ENCODE data around the gene ZFAND3. TPM values are rescaled to one million over a fixed set of nuclear protein-coding genes. Genes with fewer than 3 reads are reported as not detected.

ZFAND3 gene
- total RNA-seq, 4 donors from 2014 or later = 45.0 to 55.2 (median 49.5) TPM

DNA sequence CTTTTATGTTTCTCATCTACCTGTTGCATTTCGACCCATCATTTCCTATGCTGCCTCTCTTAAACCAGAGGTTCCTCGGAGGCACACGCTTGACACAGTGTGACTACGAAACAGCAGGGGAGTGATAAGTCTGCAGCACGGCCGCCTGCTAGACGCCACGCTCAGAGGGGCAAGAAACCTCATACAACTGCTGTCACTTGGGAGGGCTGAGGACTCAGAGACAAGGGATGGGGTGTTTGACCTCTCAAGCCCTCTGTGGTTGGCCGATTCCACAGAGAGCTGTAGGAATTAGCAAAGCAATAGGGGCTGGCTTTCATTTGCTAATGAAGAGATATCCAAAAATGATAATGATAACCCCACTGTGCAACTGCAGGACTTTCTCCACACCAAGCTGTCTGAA lies 372.5 kb downstream of the ZFAND3 start:
- intact Hi-C loops (cut with DNase I; ENCODE audit: low total_unique reads) = no loop called here
- Histone ChIP-seq H3K27ac (no peak overlapping the region), H3K27me3 (no peaks in the 10 kb centered on the region), H3K36me3 (no peaks in the 10 kb centered on the region), H3K4me1 (no peaks in the 10 kb centered on the region), H3K9me3 (no peaks in the 10 kb centered on the region), H3K4me3 (no peak overlapping the region)
- no peak for TF ChIP-seq POLR2A (IDR thresholded peaks at IDR 0.05)
- TF ChIP-seq, protein P1, sequence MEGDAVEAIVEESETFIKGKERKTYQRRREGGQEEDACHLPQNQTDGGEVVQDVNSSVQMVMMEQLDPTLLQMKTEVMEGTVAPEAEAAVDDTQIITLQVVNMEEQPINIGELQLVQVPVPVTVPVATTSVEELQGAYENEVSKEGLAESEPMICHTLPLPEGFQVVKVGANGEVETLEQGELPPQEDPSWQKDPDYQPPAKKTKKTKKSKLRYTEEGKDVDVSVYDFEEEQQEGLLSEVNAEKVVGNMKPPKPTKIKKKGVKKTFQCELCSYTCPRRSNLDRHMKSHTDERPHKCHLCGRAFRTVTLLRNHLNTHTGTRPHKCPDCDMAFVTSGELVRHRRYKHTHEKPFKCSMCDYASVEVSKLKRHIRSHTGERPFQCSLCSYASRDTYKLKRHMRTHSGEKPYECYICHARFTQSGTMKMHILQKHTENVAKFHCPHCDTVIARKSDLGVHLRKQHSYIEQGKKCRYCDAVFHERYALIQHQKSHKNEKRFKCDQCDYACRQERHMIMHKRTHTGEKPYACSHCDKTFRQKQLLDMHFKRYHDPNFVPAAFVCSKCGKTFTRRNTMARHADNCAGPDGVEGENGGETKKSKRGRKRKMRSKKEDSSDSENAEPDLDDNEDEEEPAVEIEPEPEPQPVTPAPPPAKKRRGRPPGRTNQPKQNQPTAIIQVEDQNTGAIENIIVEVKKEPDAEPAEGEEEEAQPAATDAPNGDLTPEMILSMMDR (IDR thresholded peaks at IDR 0.05 in 4 of 5, conservative IDR thresholded peaks at IDR 0.05 in 1 of 5) = no peak
- ATAC-seq (no peak), DNase-seq (no peak)
- in situ Hi-C loops (cut with MboI; ENCODE audit: low sequenced_read_pairs in 4 of 4) = loop anchor here in 1 of 4 donors (25.0 kb wide), 1 partner anchor 295 kb away; no protein-coding TSS in a partner anchor

DNA sequence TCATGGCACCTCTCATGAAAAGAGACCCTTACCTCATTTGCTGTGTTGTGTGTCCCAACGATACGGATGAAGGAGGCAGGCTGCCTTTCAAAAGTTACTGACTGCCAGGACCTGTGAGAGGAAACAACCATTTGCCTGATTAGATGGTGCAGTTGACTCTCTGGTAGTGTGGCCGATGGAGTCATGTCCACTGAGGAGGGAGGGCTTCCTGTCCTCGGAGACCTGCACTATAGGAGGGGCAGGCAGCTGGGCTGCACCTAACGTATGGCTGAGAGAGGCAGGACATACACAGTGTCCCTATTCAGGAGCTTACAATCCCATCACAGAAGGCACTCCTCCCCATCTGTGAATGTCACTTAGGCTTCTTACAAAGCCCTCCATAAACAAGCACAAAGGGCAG lies 373.0 kb downstream of the ZFAND3 start:
- H3K27me3 ChIP-seq = no peaks in the 10 kb centered on the region
- no peak for DNase-seq
- no peaks in the 10 kb centered on the region for H3K36me3 ChIP-seq
- no peaks in the 10 kb centered on the region for H3K4me1 ChIP-seq
- TF ChIP-seq POLR2A (IDR thresholded peaks at IDR 0.05) = no peak
- TF ChIP-seq, protein P1 (IDR thresholded peaks at IDR 0.05 in 4 of 5, conservative IDR thresholded peaks at IDR 0.05 in 1 of 5) = no peak
- H3K9me3 ChIP-seq = no peaks in the 10 kb centered on the region
- intact Hi-C loops (cut with DNase I; ENCODE audit: low total_unique reads) = no loop called here
- in situ Hi-C loops (cut with MboI; ENCODE audit: low sequenced_read_pairs in 4 of 4) = loop anchor here in 1 of 4 donors (25.0 kb wide), 1 partner anchor 295 kb away; no protein-coding TSS in a partner anchor
- no peak for ATAC-seq
- H3K27ac ChIP-seq = no peak overlapping the region
- H3K4me3 ChIP-seq = no peak overlapping the region

DNA sequence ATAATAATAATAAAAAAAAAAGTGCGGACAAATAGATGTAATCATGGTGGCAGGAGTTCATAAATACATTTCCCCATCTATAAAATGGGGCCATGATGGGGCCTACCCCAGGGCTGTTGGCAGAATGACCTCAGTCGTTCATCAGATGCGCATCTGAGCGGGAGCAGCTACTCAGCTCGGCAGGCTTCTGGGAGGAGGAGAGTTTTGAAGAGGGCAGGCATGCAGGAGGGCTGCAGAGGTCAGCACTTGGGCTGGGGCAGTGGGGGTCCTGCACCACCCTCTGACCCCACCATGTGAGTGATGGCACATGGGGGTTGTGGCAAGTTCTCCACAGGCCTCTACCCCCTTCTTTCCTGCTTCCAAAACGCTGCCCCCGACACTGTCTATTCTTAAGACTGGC lies 373.5 kb downstream of the ZFAND3 start:
- Histone ChIP-seq H3K4me3 (no peak overlapping the region), H3K4me1 (no peaks in the 10 kb centered on the region), H3K36me3 (no peaks in the 10 kb centered on the region), H3K27ac (no peak overlapping the region), H3K27me3 (no peaks in the 10 kb centered on the region), H3K9me3 (no peaks in the 10 kb centered on the region)
- ATAC-seq (no peak), DNase-seq (no peak)
- TF ChIP-seq POLR2A (IDR thresholded peaks at IDR 0.05) = no peak
- TF ChIP-seq, protein P1 (IDR thresholded peaks at IDR 0.05 in 4 of 5, conservative IDR thresholded peaks at IDR 0.05 in 1 of 5) = no peak
- in situ Hi-C loops (cut with MboI; ENCODE audit: low sequenced_read_pairs in 4 of 4) (loop anchor here in 1 of 4 donors (25.0 kb wide), 1 partner anchor 294 kb away; no protein-coding TSS in a partner anchor), intact Hi-C loops (cut with DNase I; ENCODE audit: low total_unique reads) (no loop called here)

DNA sequence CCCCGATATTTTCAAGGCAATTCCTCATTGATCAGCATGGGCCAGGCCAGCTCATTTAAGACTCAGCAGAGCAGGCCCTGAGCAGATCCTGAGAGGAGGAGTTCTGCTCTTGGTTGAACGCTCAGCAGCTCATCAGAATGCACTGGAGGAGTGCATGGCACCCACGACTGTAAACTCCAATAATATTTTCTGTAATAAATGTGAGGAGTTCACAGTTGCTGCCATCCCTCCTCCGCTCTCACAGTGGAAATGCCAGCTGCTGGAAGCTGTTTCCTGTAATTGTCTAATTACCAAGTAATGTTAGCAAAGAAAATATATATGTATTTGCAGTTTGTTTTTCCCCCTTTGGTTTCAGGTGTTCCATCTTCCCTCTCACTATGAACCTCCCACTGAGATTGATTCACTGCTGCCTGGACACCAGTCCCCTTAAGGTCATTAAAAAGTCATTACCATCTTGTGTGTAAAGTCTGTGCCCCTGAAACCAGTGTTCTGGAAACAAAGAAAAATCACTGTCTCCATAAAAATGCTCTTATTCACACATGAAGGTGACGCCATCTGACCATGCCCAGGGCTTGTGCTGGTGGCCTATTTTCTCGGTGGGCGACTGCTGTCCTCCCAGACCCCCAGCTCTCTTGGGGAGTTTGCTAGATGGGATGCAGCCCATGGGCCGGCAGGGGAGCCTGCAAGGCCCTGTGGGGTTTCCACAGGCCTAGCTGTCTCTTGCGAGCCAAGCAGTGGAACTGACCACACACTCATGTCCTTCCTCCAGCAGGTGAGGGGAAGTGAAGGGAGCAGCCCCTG lies 374.2 kb downstream of the ZFAND3 start:
- H3K27ac ChIP-seq = no peak overlapping the region
- H3K4me1 ChIP-seq = no peaks in the 10 kb centered on the region
- TF ChIP-seq, protein P1 (IDR thresholded peaks at IDR 0.05 in 4 of 5, conservative IDR thresholded peaks at IDR 0.05 in 1 of 5) = no peak
- TF ChIP-seq POLR2A (IDR thresholded peaks at IDR 0.05) = no peak
- no peaks in the 10 kb centered on the region for H3K27me3 ChIP-seq
- no peak overlapping the region for H3K4me3 ChIP-seq
- H3K9me3 ChIP-seq = no peaks in the 10 kb centered on the region
- in situ Hi-C loops (cut with MboI; ENCODE audit: low sequenced_read_pairs in 4 of 4) (loop anchor here in 1 of 4 donors (25.0 kb wide), 1 partner anchor 294 kb away; no protein-coding TSS in a partner anchor), intact Hi-C loops (cut with DNase I; ENCODE audit: low total_unique reads) (no loop called here)
- H3K36me3 ChIP-seq = no peaks in the 10 kb centered on the region
- ATAC-seq (no peak), DNase-seq (no peak)

All from gastrocnemius medialis (tissue), 4 donors.